Dedifferentiated amniotic fluid mesenchymal stem cell (primary cell): ENCODE data around the gene ZNF630.
"Not testable (repeated sequence)": the region's sequence is repeated elsewhere in the genome, so short reads cannot be mapped to it uniquely, and the experiment has no call there.

Experiments used
- DNase-seq: peaks from one replicate; pipeline ENCODE4 v3.0.0-alpha.2; 2016; ENCODE audit errors: extremely low spot score

ZNF630 gene

DNA sequence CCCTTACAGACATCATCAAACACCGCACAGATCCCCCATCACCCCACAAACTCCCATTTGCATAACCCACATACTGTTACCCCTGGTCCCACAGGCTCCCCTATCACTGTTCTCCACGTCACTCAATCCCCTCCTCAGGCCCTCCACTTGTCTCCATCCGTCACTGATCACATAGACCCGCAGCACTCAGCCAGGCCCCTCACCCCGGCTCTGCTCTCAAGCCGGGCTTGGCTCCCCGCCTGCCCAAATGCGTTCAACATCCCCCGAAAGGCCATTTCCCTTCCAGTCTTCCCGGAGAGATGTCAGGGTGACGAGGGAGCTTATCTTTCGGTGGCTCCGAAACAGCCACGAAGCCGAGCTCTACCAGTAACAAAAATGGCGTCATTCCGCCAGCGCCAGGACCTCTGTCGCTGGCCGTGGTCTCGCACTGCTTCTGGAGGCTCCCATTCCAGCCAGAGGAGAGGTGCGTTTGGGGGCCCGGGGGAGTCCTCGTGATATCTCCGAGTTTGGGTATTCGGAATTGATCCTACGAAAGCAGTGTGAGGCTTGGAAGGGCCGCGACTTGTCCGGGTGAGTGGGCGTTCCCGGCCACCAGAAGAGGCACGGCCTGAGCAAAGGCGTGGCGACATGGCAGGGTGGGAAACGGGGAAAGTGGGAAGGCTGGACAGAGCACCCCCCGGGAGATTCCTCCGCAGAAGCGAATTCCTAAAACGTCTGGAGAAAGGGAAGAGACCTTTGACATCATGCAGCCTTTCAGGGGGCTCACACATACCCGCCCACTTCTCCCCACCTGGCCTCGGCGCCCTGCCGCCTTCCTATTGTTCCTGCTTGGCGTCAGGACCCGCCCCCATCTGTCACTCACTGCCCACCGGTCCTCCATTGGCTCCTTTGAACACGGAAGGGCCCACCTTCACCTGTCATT is at the start of gene ZNF630:
ZNF630 (minus strand) TSS at position 577 of the 922 bp plus-strand sequence. CDS start 4,754 bp downstream, outside the sequence.
- DNase-seq: no peak

DNA sequence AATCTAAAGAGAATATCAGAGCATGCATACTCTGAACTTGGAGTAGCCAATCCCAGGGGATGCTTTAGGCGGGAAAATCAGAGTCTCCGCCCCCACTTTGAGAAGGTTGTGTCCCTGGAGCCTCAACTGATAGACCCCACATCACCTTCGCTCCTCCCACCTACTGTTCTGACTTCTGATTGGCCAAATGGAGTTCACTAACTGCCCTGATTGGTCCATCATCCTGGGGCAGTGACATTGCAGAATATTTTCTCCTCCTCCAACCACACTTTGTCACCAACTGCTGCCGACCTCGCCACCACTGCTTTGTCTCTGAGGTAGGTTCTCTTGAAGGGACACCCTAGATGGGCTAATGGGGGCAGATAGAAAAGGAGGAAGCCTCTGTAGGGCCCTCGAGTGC is 36.3 kb upstream of the ZNF630 start:
- DNase-seq: no peak

DNA sequence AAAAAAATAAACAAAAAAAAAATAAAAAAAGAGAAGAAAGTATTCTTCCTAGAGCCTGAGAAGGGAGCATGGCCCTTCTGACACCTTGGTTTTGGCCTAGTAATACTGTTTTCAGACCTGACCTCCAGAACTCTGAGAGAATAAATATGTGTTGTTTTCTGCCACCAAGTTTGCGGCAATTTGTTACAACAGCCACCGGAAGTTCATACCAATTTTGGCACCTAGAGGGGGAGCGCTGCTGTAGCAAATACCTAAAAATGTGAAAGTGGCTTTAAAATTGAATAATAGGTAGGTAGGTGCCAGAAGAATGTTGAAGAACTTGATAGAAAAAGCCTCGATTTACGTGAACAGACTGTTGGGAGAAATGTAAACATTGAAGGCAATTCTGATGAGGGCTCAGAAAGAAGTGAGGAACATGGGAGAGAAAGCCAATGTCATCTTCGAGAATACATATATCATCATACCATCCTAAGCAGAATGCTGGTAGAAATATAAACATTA is 31.5 kb upstream of the ZNF630 start:
- DNase-seq: no peak

DNA sequence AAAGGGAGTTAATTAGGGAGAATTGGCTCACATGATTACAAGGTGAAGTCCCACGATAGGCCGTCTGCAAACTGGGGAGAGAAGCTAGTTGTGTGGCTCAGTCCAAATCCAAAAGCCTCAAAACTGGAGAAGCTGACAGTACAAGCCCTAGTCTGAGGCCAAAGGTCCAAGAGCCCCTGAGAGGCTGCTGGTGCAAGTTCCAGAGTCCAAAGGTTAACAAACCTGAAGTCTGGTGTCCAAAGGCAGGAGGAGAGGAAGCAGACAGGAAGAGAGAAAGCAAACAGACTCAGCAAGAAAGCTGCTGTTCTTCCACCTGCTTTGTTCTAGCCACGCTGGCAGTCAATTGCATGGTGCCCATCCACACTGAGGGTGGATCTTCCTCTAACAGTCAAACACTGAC is 30.0 kb upstream of the ZNF630 start:
- DNase-seq: no peak

DNA sequence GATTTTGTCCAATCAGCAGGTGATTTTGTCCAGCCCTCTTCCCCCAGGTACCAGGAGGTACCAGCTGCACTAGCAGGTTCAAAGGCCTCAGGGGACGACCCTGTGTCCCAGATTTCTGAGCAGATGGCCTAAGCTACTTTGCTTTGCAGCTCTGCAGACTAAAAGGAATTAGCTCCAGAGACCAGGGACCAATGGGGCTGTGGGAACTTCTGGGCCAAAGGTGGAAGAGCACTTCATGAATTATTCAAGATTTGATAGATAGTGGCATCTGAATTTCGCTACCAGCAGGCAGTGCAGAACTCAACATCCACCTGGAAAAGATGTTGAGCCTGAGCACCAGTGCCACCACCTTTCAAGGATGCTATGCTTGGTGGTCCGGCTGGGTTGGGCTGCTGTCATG is 21.1 kb upstream of the ZNF630 start:
- not testable (repeated sequence) for DNase-seq

DNA sequence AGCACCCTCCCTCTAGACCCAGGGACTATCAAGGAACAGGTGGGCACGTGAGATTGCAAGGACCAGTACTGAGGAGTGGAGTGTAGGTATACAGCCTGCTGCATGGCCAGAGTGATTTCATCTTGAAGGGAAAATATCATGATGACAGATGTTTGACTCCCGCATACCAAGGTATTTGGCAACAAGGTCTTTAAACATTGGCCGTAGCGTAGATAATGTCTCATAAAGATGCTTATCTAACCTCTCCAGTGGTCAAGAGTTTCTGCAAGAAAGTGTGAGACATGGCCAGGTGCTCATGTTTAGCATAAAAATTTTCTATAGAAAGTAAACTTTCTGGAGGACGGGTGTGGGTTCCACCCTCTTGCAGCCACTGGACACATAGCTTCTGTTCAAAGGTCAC is 18.7 kb upstream of the ZNF630 start:
- no peak for DNase-seq

DNA sequence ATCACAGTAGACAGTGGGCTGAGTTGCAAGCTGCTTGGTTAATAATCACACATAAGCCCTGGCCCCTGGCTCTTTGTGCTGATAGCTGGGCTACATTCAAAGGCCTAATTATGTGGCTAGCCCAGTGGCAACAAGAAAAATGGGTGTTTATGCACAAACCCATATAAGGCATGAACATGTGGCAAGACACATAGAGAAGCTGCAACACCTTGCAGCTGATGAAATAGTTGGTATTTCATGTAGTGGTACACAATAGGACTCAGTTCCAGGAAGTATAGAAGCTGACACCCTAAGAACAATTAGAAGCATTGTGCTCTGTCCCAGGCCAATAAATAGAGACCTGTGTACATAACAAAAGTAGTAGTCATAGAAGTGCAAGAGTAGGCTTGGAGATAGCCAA is 14.6 kb upstream of the ZNF630 start:
- no peak for DNase-seq

DNA sequence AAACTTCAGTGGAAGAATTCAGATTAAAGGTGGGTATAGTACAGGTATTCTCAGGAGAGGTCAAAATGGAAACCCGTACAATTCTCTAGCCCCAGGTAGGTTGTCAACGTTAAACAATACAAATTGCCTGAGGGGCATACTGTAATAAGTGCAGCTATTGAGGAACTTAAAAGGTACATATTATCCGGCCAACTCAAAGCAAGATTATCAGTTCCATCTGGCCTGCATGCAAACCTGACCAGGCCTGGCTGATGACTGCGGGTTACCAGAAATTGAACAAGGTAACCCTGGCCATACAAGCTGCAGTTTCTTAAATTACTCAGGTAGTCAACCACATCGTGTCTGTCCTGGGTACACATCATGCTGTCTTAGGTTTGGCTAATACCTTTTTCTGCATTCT is 12.3 kb upstream of the ZNF630 start:
- DNase-seq: no peak

DNA sequence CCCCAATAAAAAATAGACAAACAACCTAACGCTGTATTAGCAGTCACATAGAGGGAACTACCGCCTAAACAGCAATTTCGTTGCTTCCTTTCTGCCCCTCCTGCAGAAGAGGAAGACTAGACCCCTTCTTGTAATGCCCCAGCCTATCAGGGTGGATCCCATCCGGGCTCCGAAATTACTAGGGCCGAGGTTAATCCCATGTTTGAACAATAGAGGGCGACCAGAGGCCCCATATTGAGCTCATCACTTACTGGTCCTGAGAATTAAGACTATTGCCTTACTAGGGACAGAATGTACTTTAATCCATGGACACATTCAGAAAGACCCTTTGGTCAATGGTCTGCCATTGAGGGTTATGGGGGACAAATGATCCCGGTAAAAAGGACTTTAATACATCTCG is 11.8 kb upstream of the ZNF630 start:
- DNase-seq: no peak

DNA sequence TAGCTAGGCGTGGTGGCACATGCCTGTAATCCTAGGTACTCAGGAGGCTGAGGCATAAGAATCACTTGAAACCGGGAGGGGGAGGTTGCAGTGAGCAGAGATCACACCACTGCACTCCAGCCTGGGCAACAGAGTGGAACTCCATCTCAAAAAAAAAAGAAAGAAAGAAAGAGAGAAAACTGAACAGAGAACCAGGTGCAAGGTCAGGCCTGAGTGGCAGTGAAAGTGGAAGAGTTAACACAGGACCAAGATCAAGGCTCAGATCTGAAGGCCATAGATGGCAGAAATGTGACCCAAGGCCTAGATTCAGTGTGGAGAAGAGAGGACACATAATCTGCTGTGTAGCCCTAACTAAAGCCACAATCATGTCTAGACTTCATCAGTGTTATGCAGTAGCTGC is 4.9 kb upstream of the ZNF630 start:
- no peak for DNase-seq

DNA sequence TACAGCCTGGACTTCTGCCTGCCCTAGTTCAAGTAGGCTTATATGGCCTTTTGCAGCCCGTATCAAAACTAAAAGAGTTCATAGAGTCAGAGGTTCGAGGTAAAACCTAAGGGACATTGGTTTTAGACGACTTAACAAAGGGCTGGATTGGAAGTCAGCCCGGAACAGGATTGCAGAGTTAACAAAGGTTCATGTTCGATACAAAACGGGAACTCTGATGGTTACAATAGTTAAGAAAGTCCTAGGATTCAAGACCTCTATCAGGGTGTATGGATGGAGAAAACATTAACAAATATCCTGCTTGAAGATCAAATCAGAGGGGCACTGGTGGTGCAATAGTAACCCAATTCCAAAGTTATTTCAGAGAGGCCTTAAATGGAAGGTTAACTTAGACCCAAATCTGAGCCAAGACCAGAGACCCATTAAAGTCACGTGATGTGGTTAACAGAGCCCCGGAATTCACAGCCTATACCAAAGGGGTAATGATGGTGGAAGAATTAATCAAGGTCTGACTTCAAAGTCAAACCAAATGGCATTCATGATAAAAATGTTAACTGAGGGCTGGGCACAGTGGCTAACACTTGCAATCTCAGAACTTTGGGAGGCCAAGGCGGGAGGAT is 656 bp upstream of the ZNF630 start:
- no peak for DNase-seq

DNA sequence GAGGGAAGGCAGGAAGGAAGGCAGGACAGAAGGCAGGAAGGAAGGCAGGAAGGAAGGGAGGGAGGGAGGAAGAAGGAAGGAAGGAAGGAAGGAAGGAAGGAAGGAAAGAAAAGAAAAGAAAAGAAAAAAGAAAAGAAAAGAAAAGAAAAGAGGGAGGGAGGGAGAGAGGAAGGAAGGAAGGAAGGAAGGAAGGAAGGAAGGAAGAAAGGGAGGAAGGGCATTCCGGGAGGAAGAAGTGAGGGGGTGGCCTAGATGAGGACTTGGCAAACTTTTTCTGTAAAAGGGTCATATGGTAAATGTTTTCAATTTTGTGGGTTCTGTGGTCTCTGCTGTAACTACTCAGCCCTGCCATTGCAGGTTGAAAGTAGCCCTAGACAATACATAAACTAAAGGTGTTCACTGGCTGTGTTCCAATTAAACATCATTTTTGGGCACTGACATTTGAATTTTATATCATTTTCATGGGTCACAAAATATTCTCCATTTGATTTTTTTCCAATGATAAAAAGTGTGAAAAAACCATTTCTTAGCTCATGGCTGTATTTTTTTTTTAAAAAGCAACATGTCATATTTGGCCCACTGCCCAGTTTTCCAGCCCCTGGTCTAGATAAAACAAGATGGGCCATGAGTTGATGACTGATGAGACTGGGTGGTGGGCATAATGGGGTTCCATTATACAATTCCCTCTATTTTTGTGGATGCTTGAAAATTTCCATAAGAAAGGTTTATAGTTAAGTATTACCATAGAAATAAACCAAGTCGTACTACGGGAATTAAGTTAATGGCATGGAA is 3.1 kb downstream of the ZNF630 start:
- DNase-seq: no peak

DNA sequence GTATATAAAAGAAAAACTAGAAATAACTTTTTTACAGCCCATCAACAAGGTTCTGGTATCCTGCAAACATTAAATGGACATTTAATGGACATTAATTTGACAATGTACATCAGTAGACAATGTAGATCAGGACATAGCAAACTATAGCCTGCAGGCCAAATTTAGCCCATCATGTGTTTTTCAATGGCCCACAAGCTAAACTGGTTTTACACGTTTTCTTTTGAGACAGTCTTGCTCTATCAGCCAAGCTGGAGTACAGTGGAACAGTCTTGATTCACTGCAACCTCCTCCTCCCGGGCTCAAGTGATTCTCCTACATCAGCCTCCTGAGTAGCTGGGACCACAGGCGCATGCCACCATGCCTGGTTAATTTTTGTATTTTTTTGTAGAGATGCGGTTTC is 7.2 kb downstream of the ZNF630 start:
- no peak for DNase-seq

DNA sequence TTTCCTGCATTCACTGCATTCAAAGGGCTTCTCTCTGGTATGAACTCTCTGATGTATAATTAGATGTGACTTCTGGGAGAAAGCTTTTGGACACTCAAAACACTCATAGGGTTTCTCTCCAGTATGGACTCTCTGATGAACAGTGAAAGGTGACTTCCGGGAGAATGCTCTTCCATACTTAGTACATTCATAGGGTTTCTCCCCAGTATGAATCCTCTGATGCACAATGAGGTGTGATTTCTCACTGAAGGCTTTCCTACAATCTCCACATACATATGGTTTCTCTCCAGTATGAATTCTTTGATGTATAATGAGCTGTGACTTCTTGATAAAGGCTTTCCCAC is 12.2 kb downstream of the ZNF630 start:
- DNase-seq: no peak

DNA sequence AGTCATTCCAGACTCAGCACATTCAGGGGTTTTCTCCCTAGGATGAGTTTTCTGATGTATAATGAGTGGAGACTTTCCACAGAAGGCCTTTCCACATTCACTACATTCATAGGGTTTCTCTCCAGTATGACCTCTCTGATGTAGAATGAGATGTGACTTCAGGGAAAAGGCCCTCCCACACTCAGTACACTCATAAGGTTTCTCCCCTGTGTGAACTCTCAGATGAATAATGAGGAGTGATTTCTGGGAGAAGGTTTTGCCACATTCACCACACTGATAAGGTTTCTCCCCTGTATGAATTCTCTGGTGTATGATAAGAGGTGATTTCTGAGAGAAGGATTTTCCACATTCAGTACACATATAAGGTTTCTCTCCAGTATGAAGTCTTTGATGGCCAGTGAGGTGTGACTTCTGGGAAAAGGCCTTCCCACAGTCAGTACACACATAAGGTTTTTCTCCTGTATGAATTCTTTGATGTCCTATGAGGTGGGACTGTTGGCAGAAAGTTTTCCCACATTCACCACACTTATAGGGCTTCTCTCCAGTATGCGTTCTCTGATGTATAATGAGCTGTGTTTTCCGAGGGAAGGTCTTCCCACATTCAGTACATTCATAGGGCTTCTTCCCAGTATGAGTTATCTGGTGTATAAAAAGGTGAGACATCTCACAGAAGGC is 12.7 kb downstream of the ZNF630 start:
- no peak for DNase-seq

DNA sequence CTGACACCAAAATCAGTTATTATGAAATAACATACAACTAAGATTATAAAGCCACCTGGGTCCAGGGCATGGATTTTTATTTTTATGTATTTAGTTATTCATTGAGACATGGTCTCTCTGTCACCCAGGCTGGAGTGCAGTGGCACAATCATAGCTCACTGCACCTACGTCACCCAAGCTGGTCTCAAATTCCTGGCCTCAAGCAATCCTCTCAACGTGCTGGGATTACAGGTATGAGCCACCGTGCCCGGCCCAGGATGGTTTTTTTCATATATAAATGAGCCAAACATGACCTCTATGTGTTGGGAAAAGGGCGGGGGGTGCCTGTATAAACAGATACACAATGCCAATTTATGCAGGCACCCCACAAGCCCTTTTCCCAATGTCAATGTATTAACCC is 24.6 kb downstream of the ZNF630 start:
- DNase-seq: no peak

DNA sequence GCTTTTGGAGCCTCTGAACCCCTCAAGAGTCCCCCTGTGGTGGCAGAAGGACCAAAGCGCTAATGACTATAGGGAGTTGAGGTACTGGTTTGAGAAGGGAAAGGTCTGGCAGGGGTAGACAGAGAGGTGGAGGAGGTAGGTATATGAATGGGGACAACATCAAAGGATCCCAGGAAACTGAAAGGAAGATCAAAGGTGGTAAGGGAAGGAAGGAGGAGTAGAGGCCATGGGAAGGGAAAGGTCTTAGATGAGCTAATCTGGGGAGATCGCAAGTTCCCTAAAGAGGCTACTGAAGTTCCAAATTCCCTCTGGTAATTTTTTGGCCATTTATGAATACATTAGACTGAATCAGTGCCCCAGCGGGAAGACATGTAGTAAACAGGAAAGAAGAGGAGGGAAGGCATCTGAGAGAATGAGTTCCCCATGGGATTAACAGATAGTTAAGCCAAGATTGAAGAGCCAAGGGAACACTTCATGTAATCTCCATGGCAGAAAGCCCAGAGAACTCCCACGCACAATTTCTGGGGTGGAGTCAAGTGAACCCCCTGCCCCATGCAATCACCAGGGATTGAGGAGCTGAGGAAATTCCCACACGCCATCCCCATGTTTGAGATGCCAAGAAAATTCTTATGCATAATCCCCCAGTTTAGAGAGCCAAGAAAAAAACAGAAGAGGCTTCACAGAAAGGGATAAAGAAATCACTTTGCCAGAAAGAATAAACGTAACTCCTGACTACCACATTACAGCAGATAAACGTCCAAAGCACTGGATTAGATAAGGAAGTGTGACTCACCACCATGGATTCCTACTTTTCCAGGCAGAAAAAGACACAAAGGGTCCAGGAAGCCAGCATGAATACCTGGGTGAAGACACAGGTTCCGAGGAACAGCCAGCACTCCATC is 25.8 kb downstream of the ZNF630 start:
- DNase-seq: no peak

DNA sequence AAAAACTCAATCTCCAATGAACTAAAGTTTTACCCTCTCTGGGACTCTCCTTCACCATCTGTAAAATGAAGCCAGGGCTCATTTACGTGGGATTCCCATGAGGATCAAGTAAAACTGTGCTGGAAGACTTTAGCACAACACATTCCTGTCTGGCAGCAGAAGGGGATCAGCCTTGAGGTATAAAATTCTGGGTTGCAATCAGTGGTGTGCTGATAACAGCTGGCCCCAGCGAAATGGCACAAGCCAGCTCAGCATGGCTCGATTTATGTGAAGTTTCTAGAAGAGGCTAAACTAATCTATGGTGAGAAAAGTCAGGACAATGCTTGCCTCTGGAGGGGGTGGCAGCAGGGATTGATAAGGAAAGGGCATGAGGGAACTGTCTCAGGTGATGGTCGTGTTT is 28.4 kb downstream of the ZNF630 start:
- DNase-seq: no peak

DNA sequence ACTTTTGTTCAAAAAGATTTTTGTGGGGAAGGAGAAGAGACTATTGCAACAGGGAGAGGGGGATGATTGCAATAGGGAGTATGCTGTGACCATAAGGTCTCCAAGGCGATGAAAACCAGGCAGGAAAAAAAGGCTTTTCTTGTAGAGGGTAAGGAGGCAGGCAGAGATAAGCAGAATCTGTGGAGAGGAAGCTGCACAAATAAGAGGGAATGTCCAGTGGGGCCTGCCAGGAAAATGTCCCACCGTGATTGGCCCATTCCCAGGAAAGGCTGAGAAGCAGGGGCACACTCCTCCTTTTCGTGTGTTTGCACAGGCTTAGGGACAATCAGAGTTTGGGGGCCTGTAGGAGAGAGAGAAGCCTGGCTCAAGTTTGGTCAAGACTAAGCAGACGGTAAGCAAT is 35.5 kb downstream of the ZNF630 start:
- no peak for DNase-seq

DNA sequence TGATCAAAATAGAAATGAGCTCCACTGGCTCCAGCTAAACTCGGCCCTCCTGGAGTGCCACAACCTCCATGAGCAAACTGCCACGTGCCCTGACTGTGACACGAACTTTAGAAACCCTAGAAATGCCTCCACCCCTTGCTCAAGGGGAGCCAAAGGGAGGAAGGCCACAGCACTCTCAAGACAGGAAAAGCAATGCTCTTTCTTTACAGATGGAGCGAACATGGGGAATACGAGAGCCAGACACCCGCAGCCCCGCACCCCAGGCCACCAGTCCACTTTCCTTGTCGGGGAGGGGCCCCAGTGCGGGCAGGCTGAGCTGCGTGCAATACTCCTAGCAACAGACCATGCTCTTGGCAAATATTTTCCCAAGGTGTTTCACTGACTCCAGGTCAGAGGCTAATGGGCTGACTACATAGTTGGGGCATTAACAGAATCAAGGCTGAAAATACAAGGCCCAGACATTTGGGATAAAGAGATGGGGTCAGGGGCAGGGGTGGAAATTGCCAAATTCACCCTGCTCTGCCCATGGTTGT is 40.7 kb downstream of the ZNF630 start:
- DNase-seq: not testable (repeated sequence)

DNA sequence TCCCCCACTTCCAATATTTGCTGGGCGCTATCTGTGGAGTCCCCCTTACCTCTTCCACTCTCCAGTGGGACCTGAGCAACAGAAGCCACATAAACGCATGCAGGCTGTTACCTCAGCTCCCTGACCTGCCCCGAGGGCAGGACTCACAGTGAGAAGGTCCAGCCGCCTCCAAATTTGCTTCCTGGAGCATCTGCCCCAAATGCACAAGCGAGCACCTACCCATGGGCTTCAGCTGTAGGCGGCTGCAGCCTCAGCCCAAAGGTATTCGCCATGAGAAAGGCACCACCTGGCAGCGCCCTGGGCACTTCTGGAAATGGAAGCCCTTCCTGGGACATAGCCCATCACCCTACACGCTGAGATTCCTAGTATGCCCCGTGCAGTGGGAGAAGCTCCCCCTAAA is 41.2 kb downstream of the ZNF630 start:
- DNase-seq: no peak
